Liver (tissue), 9 donors: Measurements from ENCODE around the gene HOXA5. TPM values are rescaled to one million over a fixed set of nuclear protein-coding genes. Genes with fewer than 3 reads are reported as not detected.

Experiments used
- DNase-seq: peaks from one replicate; pipeline ENCODE4 v3.0.0-alpha.2; 2017; ENCODE audit warnings: low spot score
- H3K27ac ChIP-seq, 2 donors: one replicate each; pipeline ENCODE4 v1.7.0; 2013; ENCODE audit warnings: inconsistent platforms in 2 of 2, low read length in 2 of 2, control low read depth in 1 of 2, low read depth in 1 of 2, mild to moderate bottlenecking in 1 of 2
- H3K27me3 ChIP-seq, 4 donors: one replicate each; pipeline versions ENCODE4 v1.6.1 to v1.7.0; 2013; ENCODE audit warnings: low read length in 3 of 4, inconsistent platforms in 1 of 4, mild to moderate bottlenecking in 1 of 4, moderate library complexity in 1 of 4; ENCODE audit not compliant: control insufficient read depth in 4 of 4, insufficient read depth in 4 of 4
- H3K36me3 ChIP-seq, 4 donors: one replicate each; pipeline versions ENCODE4 v1.6.1 to v1.7.0; 2013; ENCODE audit warnings: low read length in 3 of 4, mild to moderate bottlenecking in 3 of 4, low read depth in 1 of 4, moderate library complexity in 1 of 4; ENCODE audit not compliant: control insufficient read depth in 4 of 4, insufficient read depth in 3 of 4
- H3K4me1 ChIP-seq, 4 donors: one replicate each; pipeline versions ENCODE4 v1.6.1 to v1.7.0; 2013; ENCODE audit warnings: low read length in 3 of 4, mild to moderate bottlenecking in 3 of 4, moderate library complexity in 1 of 4; ENCODE audit not compliant: control insufficient read depth in 4 of 4, insufficient read depth in 4 of 4
- H3K4me3 ChIP-seq, 3 donors: one replicate each; pipeline versions ENCODE4 v1.6.1 to v1.7.0; 2013; ENCODE audit warnings: low read length in 3 of 3, control low read depth in 1 of 3, low read depth in 1 of 3, mild to moderate bottlenecking in 1 of 3
- H3K9ac ChIP-seq, 2 donors: one replicate each; pipeline ENCODE4 v1.7.0; 2013; ENCODE audit warnings: low read length in 2 of 2, mild to moderate bottlenecking in 2 of 2, moderate library complexity in 2 of 2, control low read depth in 1 of 2, low read depth in 1 of 2
- H3K9me3 ChIP-seq, 4 donors: one replicate each; pipeline versions ENCODE4 v1.6.1 to v1.7.0; 2013; ENCODE audit warnings: low read length in 3 of 4; ENCODE audit not compliant: control insufficient read depth in 4 of 4
- ATF3 ChIP-seq: IDR thresholded peaks from 2 replicates; pipeline ENCODE4 v1.6.1; 2016; ENCODE audit warnings: antibody characterized with exemption
- CTCF ChIP-seq: fragments of 150-350 bp; IDR thresholded peaks from 2 replicates; pipeline ENCODE4 v1.5.1; 2017; ENCODE audit warnings: improper control_type of control experiment, low read depth, low read length; ENCODE audit not compliant: missing input control
- EGR1 ChIP-seq, 2 donors: IDR thresholded peaks; 2 replicates each; pipeline ENCODE4 v1.6.1; 2016 to 2018; ENCODE audit warnings: antibody characterized with exemption in 2 of 2, low read depth in 2 of 2
- FOXA1 ChIP-seq: IDR thresholded peaks from 2 replicates; pipeline ENCODE4 v1.6.1; 2016; ENCODE audit warnings: antibody characterized with exemption
- FOXA2 ChIP-seq: IDR thresholded peaks from 2 replicates; pipeline ENCODE4 v1.6.1; 2016; ENCODE audit warnings: antibody characterized with exemption
- GABPA ChIP-seq, 2 donors: IDR thresholded peaks in 1 of 2; conservative IDR thresholded peaks in 1 of 2; 2 replicates each; pipeline ENCODE4 v1.6.1; 2016; ENCODE audit warnings: antibody characterized with exemption in 2 of 2, mild to moderate bottlenecking in 1 of 2, moderate library complexity in 1 of 2
- HNF4A ChIP-seq, 2 donors: conservative IDR thresholded peaks; 2 replicates each; pipeline ENCODE4 v1.6.1; 2016; ENCODE audit warnings: antibody characterized with exemption in 2 of 2, mild to moderate bottlenecking in 2 of 2
- HNF4G ChIP-seq: IDR thresholded peaks from 2 replicates; pipeline ENCODE4 v1.6.1; 2016; ENCODE audit warnings: antibody characterized with exemption
- JUND ChIP-seq, 2 donors: IDR thresholded peaks; 2 replicates each; pipeline ENCODE4 v1.6.1; 2016; ENCODE audit warnings: antibody characterized with exemption in 2 of 2
- NR2F2 ChIP-seq: IDR thresholded peaks from 2 replicates; pipeline ENCODE4 v1.6.1; 2016; ENCODE audit warnings: antibody characterized with exemption
- RAD21 ChIP-seq, 2 donors: IDR thresholded peaks; 2 replicates each; pipeline ENCODE4 v1.6.1; 2016; ENCODE audit warnings: antibody characterized with exemption in 2 of 2, mild to moderate bottlenecking in 2 of 2
- RXRA ChIP-seq, 2 donors: IDR thresholded peaks; 2 replicates each; pipeline ENCODE4 v1.6.1; 2017 to 2018; ENCODE audit warnings: antibody characterized with exemption in 2 of 2, mild to moderate bottlenecking in 1 of 2
- SP1 ChIP-seq: IDR thresholded peaks from 2 replicates; pipeline ENCODE4 v1.6.1; 2018; ENCODE audit warnings: antibody characterized with exemption, mild to moderate bottlenecking
- TAF1 ChIP-seq: conservative IDR thresholded peaks from 2 replicates; pipeline ENCODE4 v1.6.1; 2016; ENCODE audit warnings: antibody characterized with exemption, mild to moderate bottlenecking
- YY1 ChIP-seq: IDR thresholded peaks from 2 replicates; pipeline ENCODE4 v1.6.1; 2016; ENCODE audit warnings: antibody characterized with exemption, mild to moderate bottlenecking
- ZBTB33 ChIP-seq: IDR thresholded peaks from 2 replicates; pipeline ENCODE4 v1.6.1; 2016; ENCODE audit warnings: antibody characterized with exemption
- WGBS: extraction: QIAGEN DNeasy Blood & Tissue Kit; methylation state at CpG from one replicate; pipeline ENCODE4 v1.1.7; 2013; 5-methylcytosine and 5-hydroxymethylcytosine counted together
- polyA plus RNA-seq, 2 donors: library from polyadenylated mRNA; stranded (reverse) in 1 of 2; unstranded in 1 of 2; fragments of 200-250 nt in 1 of 2; fragments of >200 nt in 1 of 2; fragmentation: Nextera tagmentation in 1 of 2; extraction: Ambion mirVana in 1 of 2; gene quantifications; one replicate each; pipeline versions ENCODE4 v1.2.1 to v1.2.3, GENCODE V29; 2013 to 2015
- total RNA-seq, 2 donors: library from RNA; depleted of rRNA; stranded (reverse); fragments of >200 nt; gene quantifications; one replicate each; pipeline ENCODE4 v1.2.3, GENCODE V29; 2014
- TF ChIP-seq, protein P1 (sequence below): IDR thresholded peaks from 2 replicates; pipeline ENCODE4 v1.6.1; 2016; ENCODE audit warnings: antibody characterized with exemption
- TF ChIP-seq, protein P2 (sequence below): IDR thresholded peaks from 2 replicates; pipeline ENCODE4 v1.6.1; 2016; ENCODE audit warnings: antibody characterized with exemption, mild to moderate bottlenecking
- donor health status: healthy.
- donor health status: healthy.
- donor health status: healthy.
- donor health status: healthy.
- donor health status: healthy.

The HOXA5 gene
- total and polyA plus RNA-seq, 4 donors, result 0.40 to 2.1 (median 0.66) TPM

DNA sequence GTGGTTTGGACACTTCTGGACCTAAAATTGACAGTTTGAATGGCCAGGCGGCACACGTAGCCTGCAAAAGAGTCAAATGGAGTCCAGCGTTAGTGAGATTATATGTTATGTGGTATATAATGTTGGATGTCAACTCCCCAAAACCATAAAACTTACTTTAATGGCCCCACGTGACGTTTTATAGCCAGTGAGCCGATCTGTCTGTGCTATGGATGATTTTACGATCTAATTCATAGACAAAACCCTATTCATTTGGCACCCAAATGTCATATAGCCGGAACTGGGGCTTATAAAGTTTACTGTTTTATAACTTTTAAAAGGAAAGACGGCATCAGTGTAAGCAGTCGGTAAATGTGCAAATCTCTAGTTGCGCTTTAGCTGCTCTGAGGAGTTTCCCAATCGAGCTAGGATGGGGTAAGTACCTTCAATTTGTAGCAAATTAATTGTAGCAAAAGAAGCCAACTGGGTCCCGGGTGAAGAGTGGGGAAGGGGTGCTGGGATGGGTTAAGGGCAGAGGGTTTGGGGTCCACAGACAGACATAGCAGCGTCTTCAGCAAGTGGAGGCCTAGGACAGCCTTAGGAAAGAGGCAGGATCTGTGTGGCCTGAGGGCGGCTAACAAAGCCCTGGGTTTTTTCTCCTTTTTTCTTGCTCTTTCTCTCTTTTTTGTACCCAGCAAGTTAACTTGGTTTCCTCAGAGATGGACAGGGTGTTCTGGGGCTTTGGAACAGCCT is 3.2 kb downstream of the HOXA5 start (continued):
- TF ChIP-seq CTCF (no peak), RXRA (IDR thresholded peaks at IDR 0.05) (no peak), HNF4G (no peak), ZBTB33 (no peak), ATF3 (no peak), SP1 (no peak), NR2F2 (no peak)
- TF ChIP-seq, protein P1, sequence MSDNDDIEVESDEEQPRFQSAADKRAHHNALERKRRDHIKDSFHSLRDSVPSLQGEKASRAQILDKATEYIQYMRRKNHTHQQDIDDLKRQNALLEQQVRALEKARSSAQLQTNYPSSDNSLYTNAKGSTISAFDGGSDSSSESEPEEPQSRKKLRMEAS, result no peak

DNA sequence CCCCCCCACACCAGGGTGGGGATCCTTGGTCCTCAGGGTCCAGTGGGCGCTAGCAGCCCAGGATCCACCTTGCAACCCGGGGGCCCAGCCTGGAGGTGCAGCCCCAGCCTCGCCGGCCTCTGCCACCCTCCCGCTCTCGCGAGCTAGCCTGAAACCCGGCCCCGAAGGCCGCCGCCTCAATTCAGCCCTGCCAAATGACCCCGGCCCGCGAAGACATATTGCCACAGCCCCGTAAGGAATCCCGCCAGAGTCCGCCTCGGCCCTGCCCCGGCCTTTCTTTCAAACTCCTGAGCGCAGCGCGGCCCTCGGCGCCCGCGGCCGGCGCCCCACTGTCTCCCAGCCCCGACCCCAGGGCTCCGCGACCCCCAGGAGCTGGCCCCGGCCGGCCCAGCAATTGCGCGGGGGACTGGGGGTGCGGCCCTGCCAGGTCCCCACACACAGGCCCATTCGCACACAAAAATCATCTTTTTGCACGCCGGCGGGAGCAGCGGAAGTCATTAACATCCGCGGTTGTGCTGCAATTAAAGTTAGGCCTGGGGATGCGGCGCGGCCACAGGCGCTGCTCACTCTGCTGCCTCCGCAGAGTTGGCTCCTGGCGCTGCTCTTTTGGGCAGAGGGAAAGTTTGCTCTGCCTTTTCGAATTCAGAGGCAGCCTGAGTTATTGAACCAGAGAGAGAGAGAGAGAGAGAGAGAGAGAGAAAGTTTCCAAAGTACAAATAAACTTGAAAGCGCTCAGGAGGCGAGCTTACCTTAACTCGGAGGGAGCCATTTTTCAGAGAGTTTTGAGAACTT is 4.0 kb downstream of the HOXA5 start:
- H3K27me3 ChIP-seq, result peaks cover 6 to 22% (median 14%) of the 10 kb centered on the region in 4 donors
- peaks cover 0 to 9% (median 0%) of the 10 kb centered on the region in 4 donors for H3K9me3 ChIP-seq
- TF ChIP-seq EGR1 (IDR thresholded peaks at IDR 0.05; ENCODE audit: low read depth in 2 of 2) (no peak), RAD21 (IDR thresholded peaks at IDR 0.05) (no peak), NR2F2 (no peak), HNF4A (conservative IDR thresholded peaks at IDR 0.05) (no peak)
- H3K4me1 ChIP-seq, result peaks cover 0 to 14% (median 6%) of the 10 kb centered on the region in 4 donors
- H3K27ac ChIP-seq, result no peak overlapping the region
- H3K36me3 ChIP-seq, result no peaks in the 10 kb centered on the region
- H3K4me3 ChIP-seq, result no peak overlapping the region
- H3K9ac ChIP-seq, result no peak overlapping the region
- no peak for DNase-seq
- 27% methylated on average over 53 of the region's 53 CpGs for WGBS

DNA sequence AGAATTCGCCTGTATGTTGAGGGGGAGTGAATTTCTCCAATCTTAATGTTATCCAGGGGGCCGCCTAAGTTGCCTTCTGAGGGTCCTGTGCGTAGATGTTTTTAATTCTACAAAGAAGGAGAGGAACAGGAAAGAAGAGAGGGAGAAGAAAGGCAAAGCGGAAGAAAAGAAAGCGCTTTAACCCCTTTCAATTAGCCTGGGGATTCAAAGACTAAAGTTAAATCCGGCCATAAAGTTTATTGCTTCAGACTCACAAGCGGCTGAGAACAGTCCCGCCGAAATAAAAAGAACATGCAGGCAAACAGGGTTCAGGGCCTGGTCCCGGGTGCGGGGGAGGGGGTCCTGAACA is 4.5 kb downstream of the HOXA5 start:
- Histone ChIP-seq H3K4me3 (no peak overlapping the region), H3K4me1 (peaks cover 0 to 14% (median 6%) of the 10 kb centered on the region in 4 donors), H3K9ac (no peak overlapping the region), H3K27ac (no peak overlapping the region), H3K27me3 (peaks cover 6 to 20% (median 14%) of the 10 kb centered on the region in 4 donors), H3K36me3 (no peaks in the 10 kb centered on the region), H3K9me3 (peaks cover 0 to 7% (median 0%) of the 10 kb centered on the region in 4 donors)
- WGBS, result 36% methylated on average over 11 of the region's 11 CpGs
- no peak for DNase-seq
- TF ChIP-seq FOXA2 (no peak), FOXA1 (no peak), CTCF (no peak), YY1 (no peak), EGR1 (IDR thresholded peaks at IDR 0.05; ENCODE audit: low read depth in 2 of 2) (no peak), HNF4G (no peak), NR2F2 (no peak), HNF4A (conservative IDR thresholded peaks at IDR 0.05) (no peak), GABPA (IDR thresholded peaks at IDR 0.05 in 1 of 2, conservative IDR thresholded peaks at IDR 0.05 in 1 of 2) (no peak), SP1 (no peak), TAF1 (no peak), JUND (IDR thresholded peaks at IDR 0.05) (no peak)
- TF ChIP-seq, protein P2, sequence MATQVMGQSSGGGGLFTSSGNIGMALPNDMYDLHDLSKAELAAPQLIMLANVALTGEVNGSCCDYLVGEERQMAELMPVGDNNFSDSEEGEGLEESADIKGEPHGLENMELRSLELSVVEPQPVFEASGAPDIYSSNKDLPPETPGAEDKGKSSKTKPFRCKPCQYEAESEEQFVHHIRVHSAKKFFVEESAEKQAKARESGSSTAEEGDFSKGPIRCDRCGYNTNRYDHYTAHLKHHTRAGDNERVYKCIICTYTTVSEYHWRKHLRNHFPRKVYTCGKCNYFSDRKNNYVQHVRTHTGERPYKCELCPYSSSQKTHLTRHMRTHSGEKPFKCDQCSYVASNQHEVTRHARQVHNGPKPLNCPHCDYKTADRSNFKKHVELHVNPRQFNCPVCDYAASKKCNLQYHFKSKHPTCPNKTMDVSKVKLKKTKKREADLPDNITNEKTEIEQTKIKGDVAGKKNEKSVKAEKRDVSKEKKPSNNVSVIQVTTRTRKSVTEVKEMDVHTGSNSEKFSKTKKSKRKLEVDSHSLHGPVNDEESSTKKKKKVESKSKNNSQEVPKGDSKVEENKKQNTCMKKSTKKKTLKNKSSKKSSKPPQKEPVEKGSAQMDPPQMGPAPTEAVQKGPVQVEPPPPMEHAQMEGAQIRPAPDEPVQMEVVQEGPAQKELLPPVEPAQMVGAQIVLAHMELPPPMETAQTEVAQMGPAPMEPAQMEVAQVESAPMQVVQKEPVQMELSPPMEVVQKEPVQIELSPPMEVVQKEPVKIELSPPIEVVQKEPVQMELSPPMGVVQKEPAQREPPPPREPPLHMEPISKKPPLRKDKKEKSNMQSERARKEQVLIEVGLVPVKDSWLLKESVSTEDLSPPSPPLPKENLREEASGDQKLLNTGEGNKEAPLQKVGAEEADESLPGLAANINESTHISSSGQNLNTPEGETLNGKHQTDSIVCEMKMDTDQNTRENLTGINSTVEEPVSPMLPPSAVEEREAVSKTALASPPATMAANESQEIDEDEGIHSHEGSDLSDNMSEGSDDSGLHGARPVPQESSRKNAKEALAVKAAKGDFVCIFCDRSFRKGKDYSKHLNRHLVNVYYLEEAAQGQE, result no peak
- TF ChIP-seq, protein P1, result no peak
